ENCODE measurements around the gene NR2C2.

DNA sequence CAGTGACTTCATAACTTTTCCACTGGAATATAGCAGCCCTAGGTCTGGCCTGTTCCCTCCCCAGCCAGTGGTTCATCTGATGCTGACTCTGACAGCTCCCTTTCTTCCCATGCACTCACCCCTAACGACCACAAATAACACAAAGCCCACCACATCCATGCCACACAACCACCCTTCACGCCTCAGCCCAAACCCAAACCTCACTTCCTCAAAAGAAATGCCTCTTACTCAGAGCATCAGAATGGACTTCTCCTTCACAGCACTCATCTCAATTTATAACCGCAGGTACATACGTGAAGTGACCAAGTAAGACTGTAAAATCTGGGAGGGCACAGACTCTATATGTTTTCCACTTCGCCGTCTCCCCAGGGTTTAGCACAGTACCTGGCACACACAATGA is 150.5 kb downstream of the NR2C2 start:
- TF ChIP-seq, protein P1, sequence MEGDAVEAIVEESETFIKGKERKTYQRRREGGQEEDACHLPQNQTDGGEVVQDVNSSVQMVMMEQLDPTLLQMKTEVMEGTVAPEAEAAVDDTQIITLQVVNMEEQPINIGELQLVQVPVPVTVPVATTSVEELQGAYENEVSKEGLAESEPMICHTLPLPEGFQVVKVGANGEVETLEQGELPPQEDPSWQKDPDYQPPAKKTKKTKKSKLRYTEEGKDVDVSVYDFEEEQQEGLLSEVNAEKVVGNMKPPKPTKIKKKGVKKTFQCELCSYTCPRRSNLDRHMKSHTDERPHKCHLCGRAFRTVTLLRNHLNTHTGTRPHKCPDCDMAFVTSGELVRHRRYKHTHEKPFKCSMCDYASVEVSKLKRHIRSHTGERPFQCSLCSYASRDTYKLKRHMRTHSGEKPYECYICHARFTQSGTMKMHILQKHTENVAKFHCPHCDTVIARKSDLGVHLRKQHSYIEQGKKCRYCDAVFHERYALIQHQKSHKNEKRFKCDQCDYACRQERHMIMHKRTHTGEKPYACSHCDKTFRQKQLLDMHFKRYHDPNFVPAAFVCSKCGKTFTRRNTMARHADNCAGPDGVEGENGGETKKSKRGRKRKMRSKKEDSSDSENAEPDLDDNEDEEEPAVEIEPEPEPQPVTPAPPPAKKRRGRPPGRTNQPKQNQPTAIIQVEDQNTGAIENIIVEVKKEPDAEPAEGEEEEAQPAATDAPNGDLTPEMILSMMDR (IDR thresholded peaks at IDR 0.05; ENCODE audit: borderline replicate concordance, extremely low read depth, low read length, poor library complexity, severe bottlenecking), result no peak
- TF ChIP-seq EZH2 (IDR thresholded peaks at IDR 0.05; ENCODE audit: borderline replicate concordance, low read depth, low read length, severe bottlenecking), result no peak
